HG03175 (cell line): ENCODE measurements around the gene NMNAT3.
"Not testable (repeated sequence)": the region's sequence is repeated elsewhere in the genome, so short reads cannot be mapped to it uniquely, and the experiment has no call there.

ENCODE experiments used
- ATAC-seq: cut with Tn5 transposase; IDR thresholded peaks from one replicate; pipeline ENCODE4 v1.9.1; 2021; ENCODE audit warnings: mild to moderate bottlenecking, moderate library complexity; ENCODE audit not compliant: unreplicated experiment

NMNAT3 gene

DNA sequence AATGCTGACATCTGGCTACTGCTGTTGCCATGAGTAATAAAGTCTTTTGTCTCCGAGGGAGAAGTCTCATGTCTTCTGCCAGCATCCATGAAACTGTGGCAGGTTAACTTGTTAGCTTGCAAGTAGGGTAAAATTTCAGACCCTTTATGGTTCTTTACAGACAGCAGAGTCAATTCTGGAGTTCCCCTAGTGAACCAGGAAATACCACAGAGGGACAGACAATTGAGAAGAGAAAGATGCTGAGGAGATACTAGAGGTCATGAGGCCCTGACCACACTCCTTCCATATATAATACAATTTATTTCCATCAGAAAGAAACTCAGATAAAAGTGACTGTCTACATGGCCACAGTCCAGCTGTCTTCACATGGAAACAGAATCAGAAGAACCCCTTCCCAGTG lies 38.1 kb downstream of the NMNAT3 start:
- ATAC-seq: no peak

DNA sequence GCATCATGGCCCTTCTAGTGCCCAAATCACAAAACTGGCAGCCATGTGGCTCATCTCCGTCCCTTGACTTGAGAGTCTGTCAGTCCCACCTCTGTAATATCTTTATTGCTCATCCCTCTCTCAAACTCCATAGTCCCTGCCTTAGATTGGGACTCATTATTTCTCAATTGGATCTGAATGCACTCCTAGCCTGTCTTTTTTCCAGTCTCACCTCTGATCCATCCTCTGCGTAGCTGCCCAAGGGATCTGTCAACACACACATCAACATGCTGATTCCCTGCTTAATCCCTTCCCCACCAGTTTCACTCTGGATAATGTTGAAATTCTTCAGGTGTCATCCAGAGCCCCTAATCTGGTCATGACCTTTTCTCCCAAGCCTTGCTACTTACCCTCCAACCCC lies 39.3 kb downstream of the NMNAT3 start:
- ATAC-seq: no peak

DNA sequence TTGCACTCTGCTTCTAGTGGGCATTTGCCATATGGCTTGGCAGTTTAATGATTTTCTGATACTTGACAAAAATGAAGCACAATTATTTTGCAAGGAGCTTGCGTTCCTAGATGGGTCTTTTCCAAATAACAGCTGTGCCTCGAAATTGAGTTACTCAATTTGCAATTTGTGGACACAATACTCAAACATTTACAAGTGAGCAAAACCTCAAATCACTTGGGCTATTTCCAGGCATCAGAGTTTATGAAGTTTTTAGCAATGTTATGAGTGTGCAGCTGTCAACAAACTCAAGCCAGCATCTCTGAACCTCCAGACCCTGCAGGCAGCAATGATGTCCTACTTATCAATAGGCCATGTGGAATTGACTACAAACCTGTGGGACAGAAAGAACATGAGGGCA lies 41.3 kb downstream of the NMNAT3 start:
- ATAC-seq: no peak

DNA sequence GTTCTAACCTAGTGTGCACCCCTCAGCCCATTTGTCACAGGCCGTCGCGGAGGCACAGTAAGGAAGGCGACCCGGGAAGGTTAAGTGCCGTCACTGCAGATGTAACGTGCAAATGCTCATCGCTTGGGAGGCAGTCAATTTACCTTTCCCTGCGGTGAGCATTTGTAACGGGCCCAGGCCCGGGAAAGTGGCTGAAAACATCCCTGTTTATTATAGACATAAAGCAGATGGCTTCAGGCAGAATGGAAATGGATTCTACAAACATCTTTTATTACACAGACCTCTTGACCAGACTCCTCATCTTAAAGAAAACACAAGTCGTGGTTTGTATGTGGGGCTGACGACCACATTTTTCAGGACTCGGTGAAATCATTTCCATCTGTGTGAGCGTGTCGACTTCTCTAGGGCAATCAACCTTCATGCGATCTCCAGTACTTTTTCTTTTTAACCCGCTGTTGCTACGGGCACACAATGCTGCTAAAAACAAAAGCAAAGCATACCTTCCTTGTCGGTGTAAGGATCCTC lies 43.6 kb downstream of the NMNAT3 start:
- ATAC-seq: no peak

DNA sequence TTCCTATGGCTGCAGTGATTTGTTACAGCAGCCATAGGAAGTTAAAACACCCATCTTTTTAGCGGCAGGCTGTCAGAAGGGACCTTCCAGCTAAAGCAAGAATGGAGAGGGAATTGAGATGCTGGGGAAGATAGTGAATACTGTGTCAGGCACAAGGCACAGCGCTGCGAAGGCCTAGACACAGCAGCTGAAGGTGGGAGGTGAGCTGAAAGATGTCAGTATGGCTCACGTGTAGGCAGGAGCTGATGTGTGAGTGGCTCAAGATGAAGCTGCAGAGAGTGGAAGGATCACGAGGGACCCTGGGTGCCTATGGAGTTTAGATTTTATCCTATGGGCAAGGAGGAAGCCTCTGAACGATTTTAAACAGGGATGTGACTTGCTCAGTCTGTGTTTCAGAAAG lies 44.3 kb downstream of the NMNAT3 start:
- ATAC-seq: no peak

DNA sequence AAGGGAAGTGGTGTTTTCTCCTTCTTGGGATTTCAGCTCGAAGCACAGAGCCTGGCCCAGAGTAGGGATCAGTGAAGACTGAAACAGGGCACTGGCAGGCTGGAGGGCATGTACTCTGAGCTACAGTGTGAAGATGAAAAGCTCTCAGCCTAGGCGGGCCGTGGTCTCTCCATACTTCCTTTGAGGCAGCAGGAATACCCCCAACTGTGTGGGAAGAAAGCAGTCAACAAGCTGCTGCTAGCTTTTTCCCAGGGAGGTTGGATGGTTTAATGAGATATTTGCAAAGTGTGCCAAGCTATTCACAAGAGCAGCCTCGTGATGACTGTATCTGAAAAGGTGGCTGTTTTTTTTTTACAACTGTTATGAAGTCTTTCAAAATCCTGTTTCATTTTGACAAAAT lies 47.2 kb downstream of the NMNAT3 start:
- no peak for ATAC-seq

DNA sequence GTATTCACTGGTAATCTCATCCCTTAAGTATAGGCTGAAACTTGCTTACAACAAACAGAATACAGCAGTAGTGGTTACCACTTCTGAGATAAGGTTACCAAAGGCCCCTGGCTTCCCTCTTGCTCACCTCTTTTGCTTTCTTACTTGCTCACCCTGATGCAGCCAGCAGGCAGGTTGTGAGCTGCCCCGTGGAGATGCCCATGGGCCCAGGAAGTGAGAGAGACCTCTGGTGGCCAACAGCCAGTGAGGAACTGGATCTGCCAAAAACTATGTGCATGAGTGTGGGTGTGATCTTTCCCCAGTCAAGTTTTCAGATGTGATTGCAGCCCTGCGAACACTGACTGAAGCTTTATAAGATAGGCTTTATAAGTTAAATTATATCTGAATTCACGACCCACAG lies 48.7 kb downstream of the NMNAT3 start:
- ATAC-seq: peak; percentile 70

DNA sequence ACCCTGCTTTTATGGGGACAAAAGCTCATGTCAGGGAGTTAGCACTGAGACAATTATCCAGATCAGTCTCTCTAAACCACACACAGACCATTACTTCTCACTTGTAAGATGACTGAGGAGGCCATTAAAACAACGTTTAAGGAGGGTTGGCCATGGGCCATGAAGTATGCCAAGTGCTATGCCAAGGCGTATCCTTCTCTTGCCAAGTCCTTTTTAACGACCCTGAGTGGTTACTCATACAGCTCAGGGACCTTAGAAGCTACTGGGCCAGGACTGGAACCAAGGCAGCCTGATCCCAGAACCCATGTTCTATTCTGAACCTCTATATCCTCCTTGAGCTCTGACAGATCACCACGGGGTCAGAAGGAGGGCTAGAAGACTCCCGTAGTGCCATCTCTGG lies 50.0 kb downstream of the NMNAT3 start:
- ATAC-seq: no peak

DNA sequence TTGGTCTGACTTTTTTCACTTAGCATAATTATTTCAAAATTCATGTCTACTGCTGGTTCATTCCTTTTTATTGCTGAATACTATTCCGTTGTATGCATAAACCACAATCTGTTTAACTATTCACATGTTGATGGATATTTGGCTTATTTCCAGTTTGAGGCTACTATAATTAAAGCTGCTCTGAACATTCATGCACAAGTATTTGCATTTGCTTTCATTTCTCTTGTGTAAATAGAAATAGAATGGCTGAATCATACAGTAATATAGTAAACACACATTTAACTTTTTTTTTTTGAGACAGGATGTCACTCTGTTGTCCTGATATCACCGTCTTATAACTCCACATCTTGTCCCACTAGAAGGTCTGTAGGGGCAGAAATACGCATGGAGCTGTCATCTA lies 57.3 kb downstream of the NMNAT3 start:
- ATAC-seq: no peak

DNA sequence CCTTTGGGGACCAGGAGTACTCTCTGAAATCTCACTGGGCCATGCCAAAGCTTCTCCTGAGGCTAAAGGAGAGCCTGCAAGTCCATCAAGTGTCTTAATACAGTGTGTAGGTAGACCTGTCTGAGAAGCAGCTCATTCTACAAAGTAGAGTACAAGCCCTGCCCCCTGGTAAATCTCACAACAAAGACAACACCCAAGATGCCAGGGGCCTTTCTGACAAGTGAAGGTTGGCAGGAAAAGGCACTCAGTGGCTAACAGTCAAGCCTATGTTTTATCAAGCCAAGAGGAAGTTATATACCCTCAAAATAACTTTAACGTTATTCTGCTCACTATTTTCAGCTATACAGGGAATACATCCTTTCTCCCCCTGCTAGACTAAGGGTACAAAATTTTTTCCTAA lies 58.3 kb downstream of the NMNAT3 start:
- no peak for ATAC-seq

DNA sequence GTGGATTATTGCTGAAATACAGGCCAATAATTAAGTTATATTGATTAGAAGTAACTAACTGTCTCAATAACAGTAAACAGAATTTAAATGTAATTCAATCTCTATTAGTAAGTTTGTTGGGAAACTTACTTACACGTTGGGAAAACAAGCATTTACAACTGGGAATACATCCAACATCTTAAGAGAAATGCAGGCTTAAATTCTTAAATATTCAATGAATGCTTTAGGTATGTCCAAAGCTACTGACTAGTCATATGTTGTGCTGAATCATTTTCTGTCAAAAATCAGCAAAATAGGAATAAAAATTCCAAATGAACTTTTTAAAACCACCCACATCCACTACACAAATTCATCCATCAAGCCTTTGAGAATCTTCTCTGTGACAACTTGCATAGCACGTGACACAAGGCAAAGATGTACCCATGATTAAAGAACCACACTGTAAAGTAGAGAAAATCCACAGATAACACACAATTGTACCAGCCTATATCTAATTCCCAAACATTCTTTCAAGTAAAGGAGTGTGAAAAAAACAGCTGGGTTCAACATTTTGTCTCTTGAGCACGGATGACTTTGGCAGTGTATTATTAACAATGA lies 60.0 kb downstream of the NMNAT3 start:
- ATAC-seq: no peak

DNA sequence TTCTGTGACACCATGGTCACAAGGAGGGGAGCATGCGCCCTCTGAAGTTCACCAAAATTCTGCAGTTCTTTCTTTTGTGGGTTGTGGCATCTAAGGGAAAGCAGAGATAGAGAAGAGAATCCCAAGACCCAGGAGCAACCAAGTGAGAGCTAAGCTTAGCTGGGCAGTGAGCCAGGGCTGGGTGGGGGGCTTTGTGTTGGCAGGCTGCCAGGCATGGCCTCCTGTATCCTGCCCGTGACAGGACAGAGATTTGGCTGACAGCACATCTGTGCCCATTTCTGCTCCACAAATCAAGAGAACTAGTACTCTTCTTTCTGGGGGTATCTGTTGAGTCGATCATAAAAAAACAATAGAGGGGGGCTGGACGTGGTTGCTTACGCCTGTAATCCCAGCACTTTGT lies 66.2 kb downstream of the NMNAT3 start:
- ATAC-seq: no peak

DNA sequence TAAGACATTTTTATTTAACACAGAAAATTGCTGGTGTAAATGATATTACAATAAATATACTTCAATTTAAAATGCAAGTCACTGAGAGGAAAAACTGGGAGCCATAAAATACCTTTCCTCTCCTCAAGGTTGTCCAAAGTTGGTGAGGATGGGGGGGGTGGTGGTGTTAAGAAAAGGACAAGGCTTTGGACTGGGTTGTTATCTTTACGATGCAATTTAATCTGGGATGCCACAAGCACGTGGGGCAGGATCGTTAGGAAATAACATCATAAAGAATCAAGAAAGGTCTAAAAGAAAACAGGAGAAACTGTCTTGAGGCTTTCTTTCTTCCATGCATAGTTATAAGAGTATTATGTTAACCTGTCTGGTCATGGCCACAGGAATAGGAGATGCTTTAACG lies 66.9 kb downstream of the NMNAT3 start:
- no peak for ATAC-seq

DNA sequence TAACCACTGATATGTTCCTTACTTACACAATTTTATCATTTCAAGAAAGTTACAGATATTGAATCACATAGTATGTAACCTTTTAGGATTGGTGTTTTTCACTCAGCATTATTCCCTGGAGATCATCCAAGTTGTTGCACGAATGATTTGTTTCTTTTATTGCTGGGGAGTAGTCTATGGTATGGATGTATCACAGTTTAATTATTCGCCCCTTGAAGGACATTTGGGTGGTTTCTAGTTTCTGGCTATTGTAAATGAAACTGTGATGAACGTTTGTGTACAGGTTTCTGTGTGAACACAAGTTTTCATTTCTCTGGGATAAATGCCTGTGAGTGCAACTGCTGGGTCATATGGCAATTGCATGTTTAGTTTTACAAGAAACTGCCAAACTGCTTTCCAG lies 68.8 kb downstream of the NMNAT3 start:
- ATAC-seq: no peak

DNA sequence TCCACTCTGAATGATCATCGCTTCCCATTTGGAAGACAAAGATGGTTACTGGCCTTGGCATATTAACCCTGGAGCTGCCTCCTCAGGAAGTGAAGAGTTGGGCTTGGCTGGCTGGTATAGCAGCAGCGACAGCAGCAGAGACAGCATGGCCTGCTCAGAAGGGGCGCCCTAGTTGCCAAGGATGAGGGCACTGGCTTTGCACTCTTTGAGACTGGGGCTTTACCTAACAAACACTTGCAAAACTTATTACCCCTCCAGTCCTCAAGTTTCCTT lies 69.7 kb downstream of the NMNAT3 start:
- ATAC-seq: no peak

DNA sequence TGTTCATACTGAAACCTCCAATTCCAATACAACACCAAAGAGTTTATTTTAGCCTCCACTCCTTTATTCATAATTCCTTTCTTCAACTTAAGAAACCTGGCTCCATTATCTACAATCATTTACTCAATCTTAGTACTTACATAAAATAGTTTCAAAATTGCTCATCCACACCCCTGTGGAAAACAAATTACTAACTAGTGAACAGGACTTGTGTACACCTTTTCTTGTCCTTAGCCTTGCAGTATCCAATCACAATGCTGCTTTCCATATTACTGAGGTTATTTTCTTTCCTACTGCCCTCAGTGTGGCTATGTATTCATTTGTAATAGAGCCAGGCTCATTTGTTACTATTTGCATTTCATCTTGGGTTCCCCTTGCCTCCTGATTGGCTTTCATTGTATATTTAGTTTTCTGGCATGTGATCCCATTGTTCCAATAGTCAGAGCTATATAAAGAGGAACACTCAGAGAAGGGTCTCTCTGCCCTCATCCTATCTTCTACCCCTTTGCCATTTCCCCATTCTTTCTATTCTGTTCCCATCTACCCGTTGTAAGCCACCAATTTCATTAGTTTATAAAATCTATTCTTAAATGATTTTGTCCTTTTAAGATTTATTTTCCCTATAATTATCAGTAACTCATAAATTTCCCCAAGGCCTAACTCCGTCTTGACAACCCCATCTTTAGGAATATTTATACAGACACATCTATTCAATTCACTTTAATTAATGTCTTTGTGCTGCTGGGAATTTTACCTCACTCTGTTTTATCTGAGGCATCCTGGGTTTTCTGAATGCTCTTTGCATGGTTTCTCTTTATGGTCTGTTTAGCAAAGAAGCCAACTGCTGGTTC lies 70.3 kb downstream of the NMNAT3 start:
- no peak for ATAC-seq

DNA sequence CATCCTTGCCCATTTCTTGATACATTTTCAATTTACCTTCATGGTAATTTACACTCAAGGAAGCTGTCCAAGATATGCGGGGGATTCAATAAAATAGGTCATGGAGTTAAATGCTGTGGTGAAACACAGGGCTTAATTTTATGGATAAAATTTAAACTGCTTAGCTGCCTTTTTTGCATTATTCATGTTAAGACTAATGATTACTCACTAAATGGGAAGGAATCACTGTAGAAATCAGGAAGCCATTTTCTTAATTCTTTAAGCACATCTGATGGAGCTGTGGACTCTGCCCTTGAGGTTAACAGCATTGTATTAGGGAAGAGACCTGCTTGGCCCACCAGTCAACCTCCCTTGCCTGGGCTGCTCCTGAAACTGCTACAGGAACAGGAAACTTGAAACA lies 75.8 kb downstream of the NMNAT3 start:
- no peak for ATAC-seq

DNA sequence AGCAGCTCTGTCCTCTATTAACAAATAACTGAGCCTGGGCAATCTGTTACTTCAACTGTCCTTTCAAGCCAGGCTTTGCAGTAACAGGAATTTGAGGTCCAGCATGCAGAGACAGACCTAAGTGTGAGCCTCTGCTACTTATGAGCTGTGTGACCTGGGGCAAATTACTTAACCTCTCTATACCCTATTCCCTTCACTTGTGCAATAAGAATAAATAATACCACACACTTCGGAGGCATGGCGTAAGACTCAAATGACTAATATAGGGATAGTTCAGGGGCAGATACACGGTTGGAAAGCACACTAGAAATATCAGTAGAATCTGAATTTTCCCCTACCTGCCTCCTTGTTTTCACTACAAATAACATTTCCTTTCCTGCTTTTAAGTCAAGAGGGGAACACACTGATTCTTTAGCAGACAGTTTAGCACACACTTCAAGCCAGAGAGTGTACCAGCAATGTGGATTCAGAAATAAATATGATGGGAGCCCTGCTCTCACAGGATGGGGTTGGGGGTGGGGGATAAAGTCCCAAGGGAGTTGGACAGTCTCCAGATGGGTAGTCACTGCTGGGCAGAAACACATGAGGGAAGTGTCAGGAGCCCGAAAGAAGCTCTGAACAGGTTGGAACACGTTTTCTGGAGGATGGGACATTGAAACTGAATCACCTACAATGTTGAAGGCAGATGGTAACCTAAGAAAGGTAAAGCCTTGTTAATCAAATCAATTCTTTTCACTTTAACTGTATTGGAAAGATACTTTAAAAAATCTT lies 76.4 kb downstream of the NMNAT3 start:
- ATAC-seq: no peak

DNA sequence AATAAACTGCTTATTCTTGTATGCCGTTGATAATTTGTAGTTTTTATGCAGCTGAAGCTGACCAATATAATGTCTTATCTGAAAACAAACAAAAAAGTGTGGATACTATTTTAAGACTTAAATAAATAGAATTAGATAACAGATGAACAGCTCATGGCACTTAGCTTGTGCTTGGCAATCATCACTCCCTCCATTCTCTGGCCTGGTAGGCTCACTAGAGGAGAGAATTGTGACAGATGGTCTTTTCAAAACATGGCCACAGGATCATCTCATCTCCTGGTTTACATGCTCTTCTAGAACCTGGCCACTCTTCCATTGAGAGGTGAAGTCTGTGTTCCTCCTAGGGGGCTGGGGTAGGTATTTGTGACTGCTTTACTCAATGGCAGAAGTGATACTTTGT lies 79.8 kb downstream of the NMNAT3 start:
- no peak for ATAC-seq

DNA sequence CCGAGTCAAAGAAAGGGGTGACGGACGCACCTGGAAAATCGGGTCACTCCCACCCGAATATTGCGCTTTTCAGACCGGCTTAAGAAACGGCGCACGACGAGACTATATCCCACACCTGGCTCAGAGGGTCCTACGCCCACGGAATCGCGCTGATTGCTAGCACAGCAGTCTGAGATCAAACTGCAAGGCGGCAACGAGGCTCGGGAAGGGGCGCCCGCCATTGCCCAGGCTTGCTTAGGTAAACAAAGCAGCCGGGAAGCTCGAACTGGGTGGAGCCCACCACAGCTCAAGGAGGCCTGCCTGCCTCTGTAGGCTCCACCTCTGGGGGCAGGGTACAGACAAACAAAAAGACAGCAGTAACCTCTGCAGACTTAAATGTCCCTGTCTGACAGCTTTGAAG lies 86.6 kb downstream of the NMNAT3 start:
- not testable (repeated sequence) for ATAC-seq

DNA sequence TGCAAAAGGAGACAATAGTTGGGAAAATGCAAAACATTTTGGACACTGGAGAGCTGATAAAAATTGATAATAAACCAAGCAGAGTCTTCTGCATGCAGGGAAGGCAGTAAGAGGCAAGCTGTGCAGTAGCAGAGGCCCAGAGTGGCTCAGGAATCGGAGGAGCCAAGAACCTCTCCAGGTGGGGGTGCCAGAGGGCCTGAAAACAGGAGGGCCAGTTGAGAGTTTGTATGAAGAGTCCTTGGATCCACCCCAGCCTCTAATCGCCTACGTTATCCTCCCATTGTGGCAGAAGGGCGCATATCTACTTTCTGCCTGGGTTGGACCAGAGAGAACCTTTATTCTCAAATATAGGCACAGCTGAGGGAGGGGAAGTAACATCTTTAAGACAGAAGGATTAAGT lies 89.3 kb downstream of the NMNAT3 start:
- ATAC-seq: no peak

DNA sequence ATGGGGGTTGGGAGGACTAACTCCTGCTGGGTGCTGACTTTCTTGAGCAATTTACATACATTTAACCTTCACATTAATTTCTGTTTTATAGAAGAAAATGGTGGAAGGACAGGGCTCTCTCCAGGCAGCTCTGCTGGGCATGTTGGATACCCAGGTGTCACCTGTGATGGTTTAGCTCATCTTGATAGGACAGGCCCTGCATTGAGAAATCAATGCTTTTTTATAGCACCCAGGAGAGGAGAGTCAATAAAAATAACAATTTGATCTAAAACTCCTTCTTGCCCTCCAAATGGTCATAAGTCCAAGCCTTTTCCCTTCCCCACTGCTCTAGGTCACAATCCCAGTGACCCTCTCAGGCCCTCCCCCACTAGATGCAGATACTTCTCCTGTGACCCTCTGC lies 90.0 kb downstream of the NMNAT3 start:
- no peak for ATAC-seq
